DMS 273 (cell line): ENCODE data around the gene CIZ1.
A peak's percentile ranks its signal among the peaks of the same experiment; 100 is the strongest.
"Not testable (repeated sequence)": the region's sequence is repeated elsewhere in the genome, so short reads cannot be mapped to it uniquely, and the experiment has no call there.

Source experiments
- DNase-seq: peaks from one replicate; lab custom pipeline; 2025; ENCODE audit not compliant: unreplicated experiment; lab: John Stamatoyannopoulos, UW

Gene CIZ1, protein sequence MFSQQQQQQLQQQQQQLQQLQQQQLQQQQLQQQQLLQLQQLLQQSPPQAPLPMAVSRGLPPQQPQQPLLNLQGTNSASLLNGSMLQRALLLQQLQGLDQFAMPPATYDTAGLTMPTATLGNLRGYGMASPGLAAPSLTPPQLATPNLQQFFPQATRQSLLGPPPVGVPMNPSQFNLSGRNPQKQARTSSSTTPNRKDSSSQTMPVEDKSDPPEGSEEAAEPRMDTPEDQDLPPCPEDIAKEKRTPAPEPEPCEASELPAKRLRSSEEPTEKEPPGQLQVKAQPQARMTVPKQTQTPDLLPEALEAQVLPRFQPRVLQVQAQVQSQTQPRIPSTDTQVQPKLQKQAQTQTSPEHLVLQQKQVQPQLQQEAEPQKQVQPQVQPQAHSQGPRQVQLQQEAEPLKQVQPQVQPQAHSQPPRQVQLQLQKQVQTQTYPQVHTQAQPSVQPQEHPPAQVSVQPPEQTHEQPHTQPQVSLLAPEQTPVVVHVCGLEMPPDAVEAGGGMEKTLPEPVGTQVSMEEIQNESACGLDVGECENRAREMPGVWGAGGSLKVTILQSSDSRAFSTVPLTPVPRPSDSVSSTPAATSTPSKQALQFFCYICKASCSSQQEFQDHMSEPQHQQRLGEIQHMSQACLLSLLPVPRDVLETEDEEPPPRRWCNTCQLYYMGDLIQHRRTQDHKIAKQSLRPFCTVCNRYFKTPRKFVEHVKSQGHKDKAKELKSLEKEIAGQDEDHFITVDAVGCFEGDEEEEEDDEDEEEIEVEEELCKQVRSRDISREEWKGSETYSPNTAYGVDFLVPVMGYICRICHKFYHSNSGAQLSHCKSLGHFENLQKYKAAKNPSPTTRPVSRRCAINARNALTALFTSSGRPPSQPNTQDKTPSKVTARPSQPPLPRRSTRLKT

DNA sequence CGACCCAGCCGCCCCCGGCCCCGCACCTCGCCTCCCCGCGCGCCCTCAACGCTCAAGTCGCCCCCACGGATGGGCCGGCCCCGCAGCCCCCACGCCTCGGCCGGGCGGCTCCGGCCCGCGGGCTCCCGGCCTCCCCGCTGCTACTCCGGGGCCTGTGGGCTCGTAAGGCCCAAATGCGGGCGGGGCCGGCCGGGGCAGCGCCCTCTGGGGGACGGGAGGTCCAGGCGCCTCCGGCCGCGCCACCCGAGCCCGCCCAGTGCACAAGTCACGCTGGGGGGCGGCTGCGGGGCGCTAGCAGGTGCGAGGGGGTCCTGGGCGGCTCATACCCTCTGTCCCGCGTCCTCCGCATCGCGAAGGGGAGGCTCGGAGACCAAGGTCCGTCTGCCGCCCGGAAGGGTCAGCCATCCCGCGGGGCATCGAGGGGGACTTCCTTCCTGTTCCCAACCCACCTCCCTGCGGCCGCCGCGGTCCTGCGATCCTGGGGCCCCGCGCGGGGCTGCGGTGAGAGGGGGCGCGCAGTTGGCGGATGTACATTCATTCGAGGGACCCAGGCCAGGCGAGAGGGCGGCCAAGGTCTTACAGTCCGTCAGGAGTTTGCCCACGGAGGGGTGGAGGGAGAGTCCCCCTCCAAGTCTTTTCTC, at the start of gene CIZ1:
CIZ1 (minus strand) TSS at position 167 of the 641 bp plus-strand sequence. CDS start 715 bp downstream, outside the sequence.
- peak; percentile 88 for DNase-seq

- no peak for DNase-seq
These were observed 42.5 kb upstream of the CIZ1 start for GRCh38 chr9:128233817-128234406.

- DNase-seq = no peak
These were observed 41.4 kb upstream of the CIZ1 start for GRCh38 chr9:128232528-128233428.

GRCh38 chr9:128231638-128232527, 40.5 kb upstream of the CIZ1 start:
- DNase-seq = no peak

DNA sequence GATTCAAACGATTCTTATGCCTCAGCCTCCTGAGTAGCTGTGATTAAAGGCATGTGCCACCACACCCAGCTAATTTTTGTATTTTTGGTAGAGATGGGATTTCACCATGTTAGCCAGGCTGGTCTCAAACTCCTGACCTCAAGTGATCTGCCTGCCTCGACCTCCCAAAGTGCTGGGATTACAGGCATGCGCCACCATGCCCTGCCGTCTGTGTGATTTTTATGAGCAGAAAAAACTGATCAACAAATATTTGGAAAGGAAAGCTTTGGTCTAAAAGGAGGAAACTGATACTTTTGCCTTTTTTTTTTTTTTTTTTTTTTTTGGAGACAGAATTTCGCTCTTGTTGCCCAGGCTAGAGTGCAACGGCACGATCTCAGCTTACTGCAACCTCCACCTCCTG, 39.5 kb upstream of the CIZ1 start:
- not testable (repeated sequence) for DNase-seq

DNA sequence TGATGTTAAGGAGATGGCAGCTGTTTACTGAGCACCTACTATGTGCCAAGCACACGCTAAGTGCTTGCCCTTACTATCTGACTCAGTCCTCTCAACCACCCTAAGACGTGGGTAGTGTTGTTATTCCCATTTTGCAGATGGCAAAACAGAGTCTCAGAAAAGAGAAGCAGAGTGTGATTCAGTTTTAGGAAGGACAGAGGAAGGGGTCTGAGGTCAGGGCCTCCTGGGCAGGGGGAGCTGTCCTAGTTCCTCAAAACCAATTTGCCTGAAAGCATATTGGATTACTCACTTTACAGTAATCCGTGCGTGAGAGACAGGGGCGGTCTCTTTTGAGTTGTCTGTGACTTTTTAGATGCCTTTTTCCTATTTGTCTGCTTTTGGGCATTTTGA, 35.0 kb upstream of the CIZ1 start:
- no peak for DNase-seq

GRCh38 chr9:128225770-128226411, 34.5 kb upstream of the CIZ1 start:
- no peak for DNase-seq

DNA sequence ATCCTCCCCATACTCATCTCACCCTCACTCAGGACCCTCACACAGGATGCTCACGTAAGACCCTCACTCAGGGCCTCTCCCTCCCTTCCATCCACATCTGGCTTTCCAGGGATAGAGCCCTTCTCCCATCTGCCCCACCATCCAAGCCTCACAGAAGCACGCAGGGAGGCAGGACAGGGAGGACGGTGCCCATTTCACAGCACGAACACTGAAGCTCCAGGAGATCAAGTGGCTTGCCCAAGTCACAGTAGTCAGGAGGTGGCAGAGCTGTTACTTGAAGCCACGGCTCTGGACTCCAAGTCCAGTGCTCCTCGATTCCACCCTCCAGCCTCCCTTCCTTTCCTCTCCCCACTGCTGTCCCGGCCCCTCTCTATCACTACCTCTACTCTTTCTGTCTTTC, 33.5 kb upstream of the CIZ1 start:
- no peak for DNase-seq

DNA sequence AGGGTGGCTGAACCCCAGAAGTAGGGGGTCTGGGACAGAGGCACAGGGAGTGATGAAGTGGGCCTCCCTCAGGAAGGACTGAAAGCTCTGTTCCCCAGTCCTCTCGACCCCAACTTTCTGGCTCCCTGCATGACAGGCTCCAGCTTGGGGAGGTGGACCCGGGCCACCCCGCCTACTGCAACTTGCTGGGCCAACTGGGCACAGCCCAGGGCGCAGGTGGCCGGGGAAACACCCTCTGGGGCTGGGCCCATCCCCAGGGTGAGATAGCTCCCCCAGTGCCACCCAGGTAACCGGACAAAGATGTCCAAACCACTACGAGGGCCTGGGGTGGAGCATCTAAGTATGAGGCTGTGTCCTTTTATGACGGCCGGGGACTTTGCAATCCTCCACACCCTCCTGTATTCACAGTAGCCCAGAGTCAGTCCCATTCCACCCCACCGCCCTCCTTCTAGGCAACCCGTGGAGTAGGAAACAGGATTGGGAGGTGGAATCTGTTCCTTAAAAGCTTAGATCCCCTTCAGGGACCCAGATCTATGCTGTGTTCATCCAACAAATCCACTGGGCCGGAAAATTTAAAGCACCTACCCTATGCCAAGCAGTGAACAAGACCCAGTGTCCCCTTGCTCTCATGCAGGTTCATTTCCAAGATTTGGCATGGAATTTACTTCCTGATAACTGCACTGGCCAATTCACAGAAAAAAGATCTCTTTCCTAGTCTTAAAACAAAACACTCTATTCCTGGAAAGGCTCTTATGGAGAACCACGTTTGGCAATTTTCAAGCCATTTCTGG, 31.7 kb upstream of the CIZ1 start:
- no peak for DNase-seq

- no peak for DNase-seq
These were observed 30.7 kb upstream of the CIZ1 start for GRCh38 chr9:128222026-128222425.

DNA sequence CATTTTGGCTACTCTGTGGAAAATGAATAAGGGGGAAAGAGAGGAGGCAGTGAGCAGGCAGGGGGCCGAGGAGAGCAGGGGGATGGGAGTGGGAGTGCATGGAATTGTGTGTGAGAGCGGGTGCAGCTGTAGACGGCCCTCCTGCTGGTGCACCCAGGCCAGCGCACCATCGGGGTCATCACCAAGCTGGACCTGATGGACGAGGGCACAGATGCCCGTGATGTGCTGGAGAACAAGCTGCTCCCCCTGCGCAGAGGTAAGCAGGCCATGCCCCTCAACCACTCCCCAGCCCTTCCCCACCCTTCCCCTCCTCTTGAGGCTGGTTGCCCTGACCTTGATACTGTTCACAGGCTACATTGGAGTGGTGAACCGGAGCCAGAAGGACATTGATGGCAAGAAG, 28.5 kb upstream of the CIZ1 start:
- no peak for DNase-seq

DNA sequence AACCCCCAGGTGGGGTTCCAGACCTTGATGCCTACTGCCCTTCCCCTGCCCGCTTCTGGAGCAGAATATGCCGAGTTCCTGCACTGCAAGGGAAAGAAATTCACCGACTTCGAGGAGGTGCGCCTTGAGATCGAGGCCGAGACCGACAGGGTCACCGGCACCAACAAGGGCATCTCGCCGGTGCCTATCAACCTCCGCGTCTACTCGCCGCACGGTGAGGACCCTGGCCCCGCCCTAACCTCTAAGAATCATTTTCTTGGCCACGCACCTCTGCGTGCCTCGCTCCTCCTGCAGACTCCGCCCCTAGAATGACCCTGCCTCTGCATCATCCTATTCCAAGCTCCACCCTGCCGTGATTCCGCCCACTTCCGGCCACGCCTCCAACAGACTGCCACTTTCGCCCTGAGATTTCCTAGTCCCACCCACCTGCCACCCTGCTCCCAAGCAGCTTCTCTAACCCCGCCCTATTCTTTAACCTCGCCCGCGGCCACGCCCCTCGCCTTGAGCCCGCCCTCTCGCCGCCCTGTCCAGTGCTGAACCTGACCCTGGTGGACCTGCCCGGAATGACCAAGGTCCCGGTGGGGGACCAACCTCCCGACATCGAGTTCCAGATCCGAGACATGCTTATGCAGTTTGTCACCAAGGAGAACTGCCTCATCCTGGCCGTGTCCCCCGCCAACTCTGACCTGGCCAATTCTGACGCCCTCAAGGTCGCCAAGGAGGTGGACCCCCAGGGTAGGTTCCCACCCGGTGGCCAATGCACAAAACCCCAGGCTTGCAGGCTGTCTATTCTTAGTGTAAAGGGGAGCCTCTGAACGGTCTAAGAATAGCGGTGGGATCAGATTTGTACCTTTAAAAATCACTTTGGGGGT, 27.4 kb upstream of the CIZ1 start:
- DNase-seq = peak; percentile 40

GRCh38 chr9:128218172-128218517, 26.8 kb upstream of the CIZ1 start:
- no peak for DNase-seq

DNA sequence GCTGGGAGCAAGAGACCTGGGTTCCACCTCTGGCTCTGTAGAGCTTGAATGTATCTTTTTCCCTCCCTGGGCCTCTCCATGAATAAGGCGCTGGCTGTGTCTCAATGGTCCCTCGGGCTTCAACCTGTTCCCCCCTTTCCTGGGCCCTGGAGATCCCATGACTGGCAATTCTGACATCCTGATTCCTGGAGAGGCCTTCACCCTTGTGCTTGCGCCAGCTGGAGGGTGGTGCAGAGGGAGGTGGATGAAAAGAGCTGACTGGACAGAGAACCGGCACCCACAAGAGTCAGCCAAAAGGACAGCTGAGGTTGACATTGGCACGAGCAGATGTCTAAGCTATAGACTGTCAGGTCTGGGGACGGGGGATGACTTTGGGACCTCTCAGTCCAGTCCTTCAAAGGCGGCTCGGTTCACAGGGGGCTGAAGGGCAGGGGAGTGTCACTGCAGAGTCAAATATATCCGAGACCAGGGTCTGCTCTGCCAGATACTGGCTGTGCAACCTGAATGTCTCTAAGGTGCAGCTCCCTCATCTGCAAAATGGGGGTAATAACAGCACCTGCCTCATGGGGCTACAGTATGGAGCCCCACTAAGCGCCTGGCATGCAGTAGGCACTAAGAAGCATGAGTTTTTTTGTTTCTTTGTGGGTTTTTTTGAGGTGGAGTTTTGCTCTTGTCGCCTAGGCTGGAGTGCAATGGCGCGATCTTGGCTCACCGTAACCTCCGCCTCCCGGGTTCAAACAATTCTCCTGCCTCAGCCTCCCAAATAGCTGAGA, 25.6 kb upstream of the CIZ1 start:
- no peak for DNase-seq

- peak; percentile 59 for DNase-seq
These were observed 24.4 kb upstream of the CIZ1 start for GRCh38 chr9:128215491-128216409.
